ENCODE data around the gene PRRG3.
A peak's percentile ranks its signal among the peaks of the same experiment; 100 is the strongest.

Gene PRRG3

GRCh38 chrX:151711154-151711553 is 15.9 kb downstream of the PRRG3 start:
- Histone ChIP-seq H3K36me3 (no peaks in the 10 kb centered on the region), H3K27me3 (no peaks in the 10 kb centered on the region), H3K4me1 (no peaks in the 10 kb centered on the region), H3K9me3 (no peaks in the 10 kb centered on the region), H3K4me3 (ENCODE audit: low read depth, low read length) (no peak overlapping the region)
- DNase-seq: no peak
- no peak for TF ChIP-seq CTCF (IDR thresholded peaks at IDR 0.05; ENCODE audit: low read depth, low read length)

GRCh38 chrX:151711787-151712186 is 16.5 kb downstream of the PRRG3 start:
- DNase-seq: no peak
- no peaks in the 10 kb centered on the region for H3K27me3 ChIP-seq
- H3K36me3 ChIP-seq: no peaks in the 10 kb centered on the region
- no peak overlapping the region for H3K4me3 ChIP-seq (ENCODE audit: low read depth, low read length)
- no peaks in the 10 kb centered on the region for H3K9me3 ChIP-seq
- no peaks in the 10 kb centered on the region for H3K4me1 ChIP-seq
- TF ChIP-seq CTCF (IDR thresholded peaks at IDR 0.05; ENCODE audit: low read depth, low read length): no peak

- no peak for DNase-seq
- TF ChIP-seq CTCF (IDR thresholded peaks at IDR 0.05; ENCODE audit: low read depth, low read length): no peak
- no peaks in the 10 kb centered on the region for H3K27me3 ChIP-seq
- no peaks in the 10 kb centered on the region for H3K4me1 ChIP-seq
- no peaks in the 10 kb centered on the region for H3K9me3 ChIP-seq
- no peaks in the 10 kb centered on the region for H3K36me3 ChIP-seq
- no peak overlapping the region for H3K4me3 ChIP-seq (ENCODE audit: low read depth, low read length)
Measured at GRCh38 chrX:151712253-151712652, 17.0 kb downstream of the PRRG3 start.

- no peak overlapping the region for H3K4me3 ChIP-seq (ENCODE audit: low read depth, low read length)
- no peaks in the 10 kb centered on the region for H3K4me1 ChIP-seq
- DNase-seq: peak; percentile 15
- no peaks in the 10 kb centered on the region for H3K36me3 ChIP-seq
- H3K9me3 ChIP-seq: no peaks in the 10 kb centered on the region
- H3K27me3 ChIP-seq: no peaks in the 10 kb centered on the region
- peak; percentile 25 for TF ChIP-seq CTCF (IDR thresholded peaks at IDR 0.05; ENCODE audit: low read depth, low read length)
Measured at GRCh38 chrX:151713849-151714248, 18.6 kb downstream of the PRRG3 start.

- DNase-seq: no peak
- H3K4me3 ChIP-seq (ENCODE audit: low read depth, low read length): no peak overlapping the region
- H3K36me3 ChIP-seq: no peaks in the 10 kb centered on the region
- H3K27me3 ChIP-seq: no peaks in the 10 kb centered on the region
- TF ChIP-seq CTCF (IDR thresholded peaks at IDR 0.05; ENCODE audit: low read depth, low read length): no peak
- H3K4me1 ChIP-seq: no peaks in the 10 kb centered on the region
- no peaks in the 10 kb centered on the region for H3K9me3 ChIP-seq
Measured at GRCh38 chrX:151714362-151714761, 19.1 kb downstream of the PRRG3 start.

GRCh38 chrX:151715752-151716151 is 20.5 kb downstream of the PRRG3 start, which contains the start of gene FATE1:
Gene FATE1, plus strand, starts transcription at chrX:151716035. Its CDS starts 85 bp downstream, at chrX:151716120.
- Histone ChIP-seq H3K9me3 (no peaks in the 10 kb centered on the region), H3K4me1 (no peaks in the 10 kb centered on the region), H3K4me3 (ENCODE audit: low read depth, low read length) (no peak within 1 kb of the TSS), H3K27me3 (no peaks in the 10 kb centered on the region), H3K36me3 (no peaks in the 10 kb centered on the region)
- DNase-seq: no peak
- no peak for TF ChIP-seq CTCF (IDR thresholded peaks at IDR 0.05; ENCODE audit: low read depth, low read length)
